ENCODE data around the gene RBBP5. TPM values are rescaled to one million over a fixed set of nuclear protein-coding genes. Genes with fewer than 3 reads are reported as not detected.

Gene RBBP5
- total RNA-seq, 1 donor, result 24.2 TPM

DNA sequence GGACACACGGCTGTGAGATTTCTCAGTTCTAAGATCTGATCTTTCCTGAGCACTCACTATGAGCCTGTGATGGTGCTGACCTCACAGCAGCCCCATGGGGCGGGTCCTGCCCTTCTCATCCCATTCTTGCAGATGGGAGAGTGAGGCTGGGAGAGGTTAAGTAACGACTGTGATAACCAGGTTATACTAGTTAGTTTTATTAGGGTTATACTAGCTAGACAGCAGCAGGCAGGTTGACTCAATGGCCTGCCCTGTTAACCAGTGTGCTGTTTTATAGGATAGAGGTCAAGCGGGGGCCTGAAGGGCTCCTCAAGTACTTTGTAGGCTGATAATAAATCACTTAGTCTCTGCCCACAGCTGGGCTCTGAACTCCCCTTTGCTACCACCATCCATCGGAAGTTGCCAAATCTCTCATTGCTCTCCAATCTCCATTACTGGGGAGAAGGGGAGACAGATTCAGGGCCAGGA, 74.0 kb downstream of the RBBP5 start:
- TF ChIP-seq, protein P1, sequence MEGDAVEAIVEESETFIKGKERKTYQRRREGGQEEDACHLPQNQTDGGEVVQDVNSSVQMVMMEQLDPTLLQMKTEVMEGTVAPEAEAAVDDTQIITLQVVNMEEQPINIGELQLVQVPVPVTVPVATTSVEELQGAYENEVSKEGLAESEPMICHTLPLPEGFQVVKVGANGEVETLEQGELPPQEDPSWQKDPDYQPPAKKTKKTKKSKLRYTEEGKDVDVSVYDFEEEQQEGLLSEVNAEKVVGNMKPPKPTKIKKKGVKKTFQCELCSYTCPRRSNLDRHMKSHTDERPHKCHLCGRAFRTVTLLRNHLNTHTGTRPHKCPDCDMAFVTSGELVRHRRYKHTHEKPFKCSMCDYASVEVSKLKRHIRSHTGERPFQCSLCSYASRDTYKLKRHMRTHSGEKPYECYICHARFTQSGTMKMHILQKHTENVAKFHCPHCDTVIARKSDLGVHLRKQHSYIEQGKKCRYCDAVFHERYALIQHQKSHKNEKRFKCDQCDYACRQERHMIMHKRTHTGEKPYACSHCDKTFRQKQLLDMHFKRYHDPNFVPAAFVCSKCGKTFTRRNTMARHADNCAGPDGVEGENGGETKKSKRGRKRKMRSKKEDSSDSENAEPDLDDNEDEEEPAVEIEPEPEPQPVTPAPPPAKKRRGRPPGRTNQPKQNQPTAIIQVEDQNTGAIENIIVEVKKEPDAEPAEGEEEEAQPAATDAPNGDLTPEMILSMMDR (IDR thresholded peaks at IDR 0.05; ENCODE audit: insufficient read depth, low read length), result no peak
- H3K4me3 ChIP-seq (ENCODE audit: low read depth, low read length), result no peak overlapping the region
- no peak for DNase-seq (ENCODE audit: low read depth)

- H3K4me3 ChIP-seq (ENCODE audit: low read depth, low read length), result no peak overlapping the region
- DNase-seq (ENCODE audit: low read depth), result no peak
- TF ChIP-seq, protein P1 (IDR thresholded peaks at IDR 0.05; ENCODE audit: insufficient read depth, low read length), result no peak
Observed at GRCh38 chr1:205046870-205047269, 74.9 kb downstream of the RBBP5 start.

DNA sequence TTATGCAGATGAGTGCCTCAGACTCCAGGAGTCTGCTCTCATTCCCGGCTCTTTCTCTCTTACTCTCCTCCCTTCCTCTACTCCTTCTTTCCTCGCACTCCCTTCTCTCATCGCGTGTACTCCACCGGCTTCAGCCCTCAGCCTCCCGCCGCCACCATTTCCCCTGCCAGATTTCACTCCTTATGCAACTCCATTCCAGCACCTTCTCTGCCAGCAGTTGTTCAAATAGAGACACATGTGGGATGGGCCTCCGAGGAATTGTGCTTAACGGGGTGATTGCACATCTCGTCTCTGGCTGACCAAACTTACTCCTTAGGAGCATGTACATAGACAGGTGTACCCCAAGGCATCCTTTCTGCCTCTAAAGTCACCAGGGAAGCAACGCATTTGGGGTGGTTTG, 76.6 kb downstream of the RBBP5 start:
- TF ChIP-seq, protein P1 (IDR thresholded peaks at IDR 0.05; ENCODE audit: insufficient read depth, low read length), result no peak
- no peak overlapping the region for H3K4me3 ChIP-seq (ENCODE audit: low read depth, low read length)
- DNase-seq (ENCODE audit: low read depth), result no peak

DNA sequence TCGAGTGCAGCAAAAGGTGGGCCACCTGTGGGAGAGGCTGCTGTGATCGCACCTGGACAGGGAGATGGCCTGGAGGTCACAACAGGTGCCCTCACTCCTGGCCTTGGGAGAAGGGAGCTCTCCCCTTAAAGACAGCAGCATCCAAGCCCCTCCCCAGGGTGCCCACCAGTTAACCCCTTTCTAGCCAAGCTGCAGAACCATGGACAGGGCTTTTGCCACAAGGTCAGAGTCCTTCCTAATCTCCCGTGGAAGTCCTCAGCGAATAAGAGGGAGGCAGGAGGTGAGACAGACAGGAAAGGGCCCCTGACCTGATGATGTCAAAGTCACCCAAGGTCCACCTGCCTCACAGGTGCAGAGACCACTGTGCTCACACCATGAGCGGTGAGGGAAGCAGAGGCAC, 77.0 kb downstream of the RBBP5 start:
- H3K4me3 ChIP-seq (ENCODE audit: low read depth, low read length), result no peak overlapping the region
- no peak for DNase-seq (ENCODE audit: low read depth)
- TF ChIP-seq, protein P1 (IDR thresholded peaks at IDR 0.05; ENCODE audit: insufficient read depth, low read length), result no peak

DNA sequence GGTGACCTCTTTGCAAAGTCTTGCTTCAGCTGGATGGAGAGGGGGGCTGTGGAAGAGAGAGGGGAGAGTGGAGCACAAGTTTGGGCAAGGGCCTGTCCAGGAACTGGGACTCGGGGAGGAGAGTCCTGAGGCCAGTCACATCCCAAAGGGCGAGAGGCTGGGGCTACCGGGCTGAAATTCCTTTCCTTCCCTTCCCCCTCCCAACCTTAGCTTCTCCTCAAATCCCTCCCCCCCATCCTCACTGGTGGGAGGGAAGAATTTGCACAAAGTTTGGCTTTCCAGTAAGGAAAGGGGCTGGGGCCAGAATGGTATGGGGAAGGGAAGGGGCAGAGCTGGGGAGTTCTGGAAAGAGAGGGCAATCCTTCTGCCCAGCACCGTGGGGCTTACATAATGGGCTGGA, 77.9 kb downstream of the RBBP5 start:
- no peak for DNase-seq (ENCODE audit: low read depth)
- no peak overlapping the region for H3K4me3 ChIP-seq (ENCODE audit: low read depth, low read length)
- TF ChIP-seq, protein P1 (IDR thresholded peaks at IDR 0.05; ENCODE audit: insufficient read depth, low read length), result no peak

DNA sequence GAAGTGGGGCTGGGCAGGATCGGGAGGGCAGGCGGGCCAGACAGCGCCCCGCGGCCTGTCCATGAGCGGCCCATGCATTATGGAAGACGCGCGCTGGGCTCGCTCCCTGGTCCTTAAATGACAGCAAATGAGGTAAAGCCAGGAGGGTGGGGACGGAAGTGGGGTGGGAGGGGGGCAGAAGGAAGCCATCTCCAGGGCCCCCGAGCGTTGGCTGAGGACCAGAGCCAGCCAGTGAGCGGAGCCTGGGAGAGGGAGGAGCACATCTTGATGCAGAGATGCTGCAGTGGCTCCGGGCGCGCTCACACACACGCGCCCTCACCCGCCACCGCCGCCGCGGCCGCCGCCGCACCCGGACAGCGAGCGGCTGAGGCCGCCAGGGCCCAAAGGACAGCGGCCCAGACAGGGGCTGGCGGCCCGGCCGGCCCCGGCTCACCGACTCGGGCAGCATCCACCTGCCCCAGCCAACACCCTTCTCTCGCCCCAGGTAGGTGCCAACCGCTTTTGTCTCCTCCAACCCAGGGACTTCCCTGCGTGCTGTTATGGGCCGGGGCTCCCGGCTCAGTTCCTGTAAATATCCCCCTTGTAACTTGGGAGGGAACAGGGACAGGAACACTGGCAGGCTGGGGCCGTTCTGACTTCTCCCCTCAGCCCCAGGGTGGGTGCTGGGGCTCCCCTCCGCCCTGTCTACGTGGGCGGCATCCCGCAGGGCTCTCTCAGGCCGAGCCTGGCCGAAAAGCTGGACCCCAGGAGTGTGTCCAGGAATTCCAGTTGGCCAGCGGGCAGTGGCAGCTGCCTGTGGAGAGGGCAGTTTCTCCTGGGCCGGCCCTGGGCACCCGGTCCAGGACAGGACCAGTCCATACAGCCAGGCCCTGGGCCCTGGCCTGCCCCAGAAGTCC, 78.6 kb downstream of the RBBP5 start, which contains the start of gene CNTN2:
CNTN2 (plus strand) TSS at position 302 of the 896 bp plus-strand sequence. CDS start 9,974 bp downstream, outside the sequence.
- H3K4me3 ChIP-seq (ENCODE audit: low read depth, low read length), result no peak within 1 kb of the TSS
- DNase-seq (ENCODE audit: low read depth), result no peak
- TF ChIP-seq, protein P1 (IDR thresholded peaks at IDR 0.05; ENCODE audit: insufficient read depth, low read length), result no peak
